ENCODE data around the gene KIAA1191.
"Not testable (repeated sequence)": the region's sequence is repeated elsewhere in the genome, so short reads cannot be mapped to it uniquely, and the experiment has no call there.

Gene KIAA1191

DNA sequence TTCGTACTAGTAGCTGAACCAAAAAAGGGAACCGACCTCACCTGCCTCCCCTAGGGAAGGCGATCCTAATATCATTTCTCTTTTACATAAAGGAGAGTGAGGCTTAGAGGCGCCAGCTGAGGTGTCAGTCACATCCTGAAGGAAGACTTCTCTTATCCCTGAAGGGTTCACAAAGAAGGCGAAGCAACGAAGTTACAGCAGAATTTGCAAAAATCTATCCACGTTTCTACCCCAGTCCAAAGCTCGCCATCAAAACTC lies 598 bp upstream of the KIAA1191 start:
- no peak for DNase-seq

GRCh38 chr5:176360894-176361436 lies 599 bp downstream of the KIAA1191 start:
- DNase-seq, result no peak

DNA sequence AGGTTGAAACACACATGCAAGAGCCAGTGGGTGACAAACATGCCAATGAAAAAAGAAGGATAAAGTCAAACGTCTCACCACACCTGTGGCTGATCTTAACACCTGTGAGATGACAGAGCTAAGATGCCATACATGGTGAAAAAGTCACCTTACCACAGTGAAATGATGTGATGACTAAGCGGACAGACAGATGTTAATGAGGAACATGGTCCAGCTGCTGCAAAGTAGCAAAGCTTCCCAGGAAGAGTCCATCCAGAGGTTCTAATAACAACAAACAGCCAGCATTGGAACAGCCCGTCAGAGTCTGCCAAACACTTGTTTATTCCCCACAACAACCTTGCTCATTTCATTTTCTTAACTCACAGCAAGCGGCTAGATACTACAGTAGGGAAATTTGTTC lies 1.9 kb downstream of the KIAA1191 start:
- no peak for DNase-seq

DNA sequence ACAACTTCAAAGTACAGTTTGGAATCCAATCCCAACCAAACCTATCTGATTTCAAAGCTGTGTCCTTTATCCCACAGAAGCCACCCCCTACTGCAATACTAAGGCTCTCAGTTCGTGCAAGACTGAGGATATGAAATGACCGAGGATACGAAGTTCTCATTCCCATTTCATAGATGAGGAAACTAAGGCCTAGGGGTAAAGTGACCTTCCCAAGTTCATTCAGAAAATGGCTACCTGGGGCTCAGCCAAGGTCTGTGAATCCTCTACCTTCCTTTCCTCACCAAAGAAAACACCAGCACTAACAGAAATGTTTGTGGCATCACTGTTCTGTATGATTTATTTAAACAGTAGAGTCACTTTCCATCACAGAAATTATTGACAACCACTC lies 5.4 kb downstream of the KIAA1191 start:
- DNase-seq, result no peak

- no peak for DNase-seq
Observed at GRCh38 chr5:176355400-176356178, 6.0 kb downstream of the KIAA1191 start.

DNA sequence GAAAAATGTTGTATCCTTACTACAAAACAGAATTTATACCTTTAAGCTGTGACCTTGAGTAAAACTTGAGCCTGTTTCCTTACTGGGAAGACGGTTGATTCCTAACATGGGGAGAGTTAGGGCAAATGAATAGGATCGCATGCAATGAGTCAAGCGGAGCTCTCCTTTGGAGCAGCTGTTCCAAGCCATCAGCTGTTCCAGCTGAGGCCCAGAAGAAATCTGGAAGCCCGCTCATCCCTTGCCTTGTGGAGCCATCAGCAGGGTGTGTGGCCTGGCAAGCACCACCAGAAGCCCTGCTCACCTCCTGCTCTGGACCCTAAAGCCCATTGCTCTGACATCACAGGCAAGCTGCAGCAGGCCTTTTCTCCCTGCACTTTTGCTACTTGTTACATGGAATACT lies 8.0 kb downstream of the KIAA1191 start:
- no peak for DNase-seq

- DNase-seq, result no peak
Observed at GRCh38 chr5:176352116-176352878, 9.3 kb downstream of the KIAA1191 start.

DNA sequence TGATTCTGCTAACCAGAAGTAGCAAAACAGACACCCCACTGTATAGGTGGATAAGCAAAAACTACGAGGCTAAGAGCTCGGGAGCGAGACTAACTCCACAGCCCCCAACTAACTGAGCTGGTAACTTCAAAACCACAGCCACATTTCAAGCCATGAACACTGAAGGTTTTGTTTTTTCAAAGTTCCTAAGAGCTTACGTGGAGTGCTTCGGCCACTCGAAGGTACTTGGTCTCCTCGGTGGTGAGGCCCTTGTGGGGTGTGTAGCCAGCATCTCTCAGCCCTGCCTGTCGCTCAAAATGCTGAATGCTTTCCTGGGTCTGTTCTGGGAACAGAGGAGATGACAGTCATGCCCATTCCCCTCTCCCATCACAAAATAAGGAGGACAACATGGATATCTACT lies 11.1 kb downstream of the KIAA1191 start:
- no peak for DNase-seq

GRCh38 chr5:176342766-176343458 lies 18.7 kb downstream of the KIAA1191 start:
- no peak for DNase-seq

GRCh38 chr5:176342158-176342483 lies 19.4 kb downstream of the KIAA1191 start:
- no peak for DNase-seq

GRCh38 chr5:176341325-176342157 lies 20.0 kb downstream of the KIAA1191 start:
- no peak for DNase-seq

DNA sequence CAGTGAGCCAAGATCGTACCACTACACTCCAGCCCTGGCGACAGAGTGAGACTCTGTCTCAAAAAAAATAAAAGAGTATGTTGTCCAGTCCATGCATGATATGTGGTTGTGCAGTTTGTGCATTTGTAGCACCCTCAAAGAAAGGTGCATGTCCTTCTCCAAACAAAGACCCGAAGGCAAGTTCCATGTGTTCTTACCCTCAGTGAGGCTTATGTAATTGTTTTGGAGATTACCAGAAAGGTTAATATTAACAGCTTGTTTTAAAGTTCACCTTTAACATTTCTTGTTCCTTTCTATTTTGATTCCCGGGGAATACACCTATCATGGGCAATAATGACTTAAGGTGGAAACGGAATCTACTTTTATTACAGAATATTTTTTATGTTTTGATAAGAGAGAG lies 22.3 kb downstream of the KIAA1191 start:
- no peak for DNase-seq

- no peak for DNase-seq
Observed at GRCh38 chr5:176337913-176338312, 23.7 kb downstream of the KIAA1191 start.

DNA sequence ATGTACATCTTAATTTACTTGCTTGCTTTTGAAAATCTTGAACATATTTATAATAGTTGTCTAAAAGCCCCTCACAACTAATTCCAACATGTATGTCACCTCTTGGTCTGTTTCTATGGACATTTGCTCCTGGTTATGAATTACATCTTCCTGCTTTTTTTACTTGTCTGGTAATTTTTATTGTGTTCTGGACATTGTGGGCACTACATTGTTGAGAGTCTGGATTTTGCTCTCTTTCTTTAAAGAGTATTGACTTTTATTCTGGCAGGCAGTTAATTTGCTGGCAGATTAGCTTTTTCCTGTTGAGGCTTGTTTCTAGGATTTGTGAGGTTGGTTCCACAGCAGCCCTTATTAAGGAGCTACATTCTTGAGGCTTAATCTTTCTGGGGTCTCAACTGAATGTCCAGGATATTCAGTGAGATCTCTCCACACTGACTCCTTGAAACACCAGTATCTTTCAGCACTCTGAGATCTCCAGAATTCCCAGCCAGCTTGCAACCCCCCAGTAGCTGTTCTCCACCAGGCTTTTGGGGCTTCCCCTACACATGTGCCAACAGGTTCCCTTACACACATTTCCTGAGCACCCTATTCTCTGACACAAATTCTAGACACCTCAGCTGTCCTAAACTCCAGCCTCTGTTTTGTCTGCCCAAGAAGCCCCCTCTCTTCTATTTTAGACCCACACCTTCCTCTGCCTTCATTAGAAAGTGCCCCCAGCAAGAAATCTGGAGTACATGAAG lies 27.4 kb downstream of the KIAA1191 start:
- DNase-seq, result no peak

GRCh38 chr5:176320577-176320976 lies 41.0 kb downstream of the KIAA1191 start:
- DNase-seq, result no peak

GRCh38 chr5:176319827-176320554 lies 41.6 kb downstream of the KIAA1191 start:
- no peak for DNase-seq

DNA sequence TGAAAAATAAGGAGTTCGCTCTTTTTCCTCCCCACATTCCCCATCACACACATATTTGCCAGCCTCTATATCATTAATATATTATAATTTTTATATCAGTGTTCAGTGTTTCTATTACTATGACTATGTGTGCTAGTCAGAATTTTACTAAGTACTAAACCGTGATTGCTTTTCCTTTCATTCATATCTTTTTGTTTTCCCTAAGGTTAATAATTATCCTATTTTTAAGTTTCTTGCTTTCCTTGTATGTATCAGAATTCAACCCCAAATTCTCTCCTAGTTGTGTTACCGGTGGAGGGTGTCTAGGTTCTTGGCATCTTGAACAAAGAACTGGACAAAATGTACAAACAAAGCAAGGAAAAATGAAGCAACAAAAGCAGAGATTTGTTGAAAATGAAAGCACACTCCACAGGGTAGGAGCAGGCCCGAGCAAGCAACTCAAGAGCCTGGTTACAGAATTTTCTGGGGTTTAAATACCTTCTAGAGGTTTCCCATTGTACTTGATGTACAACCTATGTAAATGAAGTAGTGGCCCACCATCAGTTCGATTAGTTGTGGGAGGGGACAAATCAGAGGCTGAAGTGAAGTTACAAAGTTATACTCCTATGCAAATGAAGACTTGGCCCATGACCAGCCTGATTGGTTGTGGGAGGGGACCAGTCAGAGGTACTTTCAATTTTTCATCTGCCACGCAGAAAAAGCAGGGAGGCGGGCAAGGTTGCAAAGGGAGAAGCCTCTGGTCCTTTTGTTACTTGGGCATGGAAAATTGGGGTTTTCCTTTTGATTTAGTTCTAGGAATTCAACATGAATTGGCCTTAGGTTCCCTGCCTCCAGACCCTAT lies 43.8 kb downstream of the KIAA1191 start:
- DNase-seq, result no peak

- not testable (repeated sequence) for DNase-seq
Observed at GRCh38 chr5:176305356-176305755, 56.2 kb downstream of the KIAA1191 start.

All from NCI-H2107 (cell line).